GM18858 (cell line): ENCODE data around the gene SLC6A19.
"Not testable (repeated sequence)": the region's sequence is repeated elsewhere in the genome, so short reads cannot be mapped to it uniquely, and the experiment has no call there.

Source experiments
- ATAC-seq: cut with Tn5 transposase; IDR thresholded peaks from one replicate; pipeline ENCODE4 v1.9.1; 2021; ENCODE audit not compliant: unreplicated experiment

The SLC6A19 gene

GRCh38 chr5:1220351-1220750, 19.0 kb downstream of the SLC6A19 start:
- ATAC-seq, result no peak

- ATAC-seq, result no peak
Measured at GRCh38 chr5:1220831-1221230, 19.4 kb downstream of the SLC6A19 start.

GRCh38 chr5:1221721-1222120, 20.3 kb downstream of the SLC6A19 start:
- no peak for ATAC-seq

- no peak for ATAC-seq
Measured at GRCh38 chr5:1222147-1222546, 20.8 kb downstream of the SLC6A19 start.

GRCh38 chr5:1222621-1223277, 21.4 kb downstream of the SLC6A19 start:
- ATAC-seq, result no peak

GRCh38 chr5:1223278-1223670, 21.9 kb downstream of the SLC6A19 start:
- ATAC-seq, result no peak

- no peak for ATAC-seq
Measured at GRCh38 chr5:1224631-1225030, 23.2 kb downstream of the SLC6A19 start.

- ATAC-seq, result no peak
Measured at GRCh38 chr5:1225081-1225480, 23.7 kb downstream of the SLC6A19 start, which contains the start of gene SLC6A18. Gene SLC6A18 (plus strand): TSS chr5:1225381. CDS start chr5:1225478, 97 bp downstream.

- ATAC-seq, result no peak
Measured at GRCh38 chr5:1226231-1226630, 24.8 kb downstream of the SLC6A19 start.

- ATAC-seq, result no peak
Measured at GRCh38 chr5:1226839-1227581, 25.6 kb downstream of the SLC6A19 start.

GRCh38 chr5:1227667-1228066, 26.3 kb downstream of the SLC6A19 start:
- no peak for ATAC-seq

GRCh38 chr5:1228120-1228519, 26.7 kb downstream of the SLC6A19 start:
- ATAC-seq, result no peak

GRCh38 chr5:1229023-1229422, 27.6 kb downstream of the SLC6A19 start:
- ATAC-seq, result not testable (repeated sequence)

- ATAC-seq, result no peak
Measured at GRCh38 chr5:1229822-1230221, 28.4 kb downstream of the SLC6A19 start.

GRCh38 chr5:1230551-1230950, 29.2 kb downstream of the SLC6A19 start:
- ATAC-seq, result no peak

- ATAC-seq, result no peak
Measured at GRCh38 chr5:1231354-1231905, 30.0 kb downstream of the SLC6A19 start.

- ATAC-seq, result no peak
Measured at GRCh38 chr5:1232780-1233179, 31.4 kb downstream of the SLC6A19 start.

- no peak for ATAC-seq
Measured at GRCh38 chr5:1235379-1235778, 34.0 kb downstream of the SLC6A19 start.

- ATAC-seq, result no peak
Measured at GRCh38 chr5:1235838-1236237, 34.4 kb downstream of the SLC6A19 start.

- ATAC-seq, result no peak
Measured at GRCh38 chr5:1239505-1240251, 38.3 kb downstream of the SLC6A19 start.

- no peak for ATAC-seq
Measured at GRCh38 chr5:1240496-1241260, 39.3 kb downstream of the SLC6A19 start.
